Measurements from ENCODE around the gene RAD51B. TPM values are rescaled to one million over a fixed set of nuclear protein-coding genes. Genes with fewer than 3 reads are reported as not detected.
"Not testable (repeated sequence)": the region's sequence is repeated elsewhere in the genome, so short reads cannot be mapped to it uniquely, and the experiment has no call there.

The RAD51B gene
- total and polyA plus RNA-seq, 4 donors, result 2.5 to 95.0 (median 9.6) TPM

DNA sequence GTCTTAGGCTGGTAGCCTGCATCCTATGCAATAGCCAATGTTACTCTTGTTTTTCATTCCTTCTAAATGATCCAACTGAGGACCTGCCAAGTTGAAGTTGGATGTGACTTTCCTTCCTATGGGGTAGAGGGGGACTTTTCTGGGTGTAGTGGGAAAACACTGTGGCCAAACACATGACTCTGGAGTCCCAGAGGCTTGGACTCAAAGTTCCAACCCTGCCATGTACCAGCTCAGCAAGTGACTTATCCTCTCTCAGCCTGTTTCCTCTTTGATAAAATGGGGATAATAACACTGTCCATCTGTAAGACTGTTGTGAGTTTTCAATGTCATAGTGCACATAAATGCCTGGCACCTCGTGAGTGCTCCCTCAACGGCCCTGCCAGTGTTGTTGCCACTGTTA lies 876.3 kb downstream of the RAD51B start:
- peaks cover 2 to 16% (median 4%) of the 10 kb centered on the region in 5 donors for H3K4me1 ChIP-seq (ENCODE audit: control insufficient read depth in 5 of 5, insufficient read depth in 5 of 5, low read length in 5 of 5)
- no peaks in the 10 kb centered on the region for H3K36me3 ChIP-seq (ENCODE audit: control insufficient read depth in 4 of 4, insufficient read depth in 4 of 4, low read length in 4 of 4)
- ATAC-seq (ENCODE audit: insufficient read depth, low FRiP score), result no peak
- no peak for DNase-seq
- no peak overlapping the region for H3K4me3 ChIP-seq
- no peak overlapping the region for H3K9ac ChIP-seq (ENCODE audit: insufficient read depth in 1 of 2, low read length in 2 of 2)
- H3K9me3 ChIP-seq (ENCODE audit: control insufficient read depth in 4 of 4, insufficient read depth in 3 of 4, low read length in 3 of 4), result no peaks in the 10 kb centered on the region
- H3K27me3 ChIP-seq (ENCODE audit: control insufficient read depth in 3 of 3, insufficient read depth in 3 of 3, low read length in 2 of 3), result no peaks in the 10 kb centered on the region
- WGBS, 2 donors, result 77 to 88% methylated on average over 2 of the region's 2 CpGs
- peak overlapping the region in 1 of 2 donors; percentile 62 for H3K27ac ChIP-seq (ENCODE audit: low read depth in 1 of 2, low read length in 1 of 2)
- TF ChIP-seq, protein P1, sequence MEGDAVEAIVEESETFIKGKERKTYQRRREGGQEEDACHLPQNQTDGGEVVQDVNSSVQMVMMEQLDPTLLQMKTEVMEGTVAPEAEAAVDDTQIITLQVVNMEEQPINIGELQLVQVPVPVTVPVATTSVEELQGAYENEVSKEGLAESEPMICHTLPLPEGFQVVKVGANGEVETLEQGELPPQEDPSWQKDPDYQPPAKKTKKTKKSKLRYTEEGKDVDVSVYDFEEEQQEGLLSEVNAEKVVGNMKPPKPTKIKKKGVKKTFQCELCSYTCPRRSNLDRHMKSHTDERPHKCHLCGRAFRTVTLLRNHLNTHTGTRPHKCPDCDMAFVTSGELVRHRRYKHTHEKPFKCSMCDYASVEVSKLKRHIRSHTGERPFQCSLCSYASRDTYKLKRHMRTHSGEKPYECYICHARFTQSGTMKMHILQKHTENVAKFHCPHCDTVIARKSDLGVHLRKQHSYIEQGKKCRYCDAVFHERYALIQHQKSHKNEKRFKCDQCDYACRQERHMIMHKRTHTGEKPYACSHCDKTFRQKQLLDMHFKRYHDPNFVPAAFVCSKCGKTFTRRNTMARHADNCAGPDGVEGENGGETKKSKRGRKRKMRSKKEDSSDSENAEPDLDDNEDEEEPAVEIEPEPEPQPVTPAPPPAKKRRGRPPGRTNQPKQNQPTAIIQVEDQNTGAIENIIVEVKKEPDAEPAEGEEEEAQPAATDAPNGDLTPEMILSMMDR (IDR thresholded peaks at IDR 0.05; ENCODE audit: control extremely low read depth, extremely low read depth), result no peak

DNA sequence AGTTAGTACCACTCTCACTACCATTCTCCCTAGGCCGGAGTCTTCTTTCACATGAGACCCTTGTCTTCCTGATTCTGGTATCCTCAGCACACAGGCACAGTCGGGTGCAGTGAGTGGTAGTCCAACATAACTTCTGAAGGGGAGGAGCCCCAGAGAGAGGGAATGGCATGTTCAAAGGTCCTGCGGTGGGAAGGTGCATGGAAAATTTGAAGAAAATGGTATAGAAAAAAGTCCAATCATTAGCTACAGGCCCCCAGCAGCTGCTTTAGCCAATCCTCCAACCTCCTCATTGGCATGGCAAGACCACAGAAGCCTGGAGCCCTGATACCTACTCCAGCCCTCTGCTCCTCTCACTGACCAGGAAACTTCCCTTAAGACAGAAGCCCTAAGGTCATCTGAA lies 876.7 kb downstream of the RAD51B start:
- H3K4me3 ChIP-seq, result no peak overlapping the region
- H3K9me3 ChIP-seq (ENCODE audit: control insufficient read depth in 4 of 4, insufficient read depth in 3 of 4, low read length in 3 of 4), result no peaks in the 10 kb centered on the region
- no peak for ATAC-seq (ENCODE audit: insufficient read depth, low FRiP score)
- peaks cover 2 to 16% (median 4%) of the 10 kb centered on the region in 5 donors for H3K4me1 ChIP-seq (ENCODE audit: control insufficient read depth in 5 of 5, insufficient read depth in 5 of 5, low read length in 5 of 5)
- no peak for DNase-seq
- WGBS, 2 donors, result 96% methylated on average over 3 of the region's 3 CpGs
- H3K9ac ChIP-seq (ENCODE audit: insufficient read depth in 1 of 2, low read length in 2 of 2), result no peak overlapping the region
- H3K27ac ChIP-seq (ENCODE audit: low read depth in 1 of 2, low read length in 1 of 2), result no peak overlapping the region
- TF ChIP-seq, protein P1 (IDR thresholded peaks at IDR 0.05; ENCODE audit: control extremely low read depth, extremely low read depth), result no peak
- H3K36me3 ChIP-seq (ENCODE audit: control insufficient read depth in 4 of 4, insufficient read depth in 4 of 4, low read length in 4 of 4), result no peaks in the 10 kb centered on the region
- H3K27me3 ChIP-seq (ENCODE audit: control insufficient read depth in 3 of 3, insufficient read depth in 3 of 3, low read length in 2 of 3), result no peaks in the 10 kb centered on the region

DNA sequence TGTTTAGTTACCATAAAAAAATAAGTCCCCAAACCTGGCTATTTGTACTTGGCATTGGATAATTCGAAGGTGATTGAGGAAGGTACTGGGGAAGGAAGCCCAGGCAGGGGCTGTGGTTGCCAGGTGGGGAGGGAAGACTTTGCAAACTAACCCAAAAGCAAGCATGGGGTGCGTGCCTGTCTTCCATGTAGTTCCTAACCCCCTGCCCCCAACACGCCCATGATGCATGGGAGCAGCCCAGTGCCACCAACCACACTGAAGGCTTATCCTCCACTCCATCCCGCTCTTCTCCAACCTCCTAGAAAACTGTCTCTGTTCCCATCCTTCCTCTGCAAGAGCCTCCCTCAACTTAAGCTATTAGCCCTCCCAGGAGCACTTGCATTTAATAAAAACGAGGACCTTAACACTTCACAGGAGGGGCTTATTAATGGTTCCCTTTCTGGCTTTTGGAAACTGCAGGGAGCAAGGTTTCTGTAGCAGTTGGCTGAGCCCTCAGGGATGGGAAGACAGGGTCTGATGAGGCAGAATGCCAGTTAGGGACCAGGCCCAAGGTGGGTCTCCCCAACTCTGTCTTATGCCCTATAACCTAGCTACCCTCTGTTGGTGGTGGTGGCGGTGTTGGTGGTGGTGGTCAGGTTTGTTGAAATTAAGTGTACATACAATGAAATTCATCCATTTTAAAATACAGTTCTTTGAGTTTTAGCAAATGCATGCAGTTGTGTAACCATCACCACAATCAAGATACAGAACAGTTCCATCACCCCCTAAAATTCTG lies 877.3 kb downstream of the RAD51B start:
- TF ChIP-seq, protein P1 (IDR thresholded peaks at IDR 0.05; ENCODE audit: control extremely low read depth, extremely low read depth), result no peak
- DNase-seq (no peak), ATAC-seq (ENCODE audit: insufficient read depth, low FRiP score) (no peak)
- no peaks in the 10 kb centered on the region for H3K36me3 ChIP-seq (ENCODE audit: control insufficient read depth in 4 of 4, insufficient read depth in 4 of 4, low read length in 4 of 4)
- 97 to 98% methylated on average over 6 of the region's 6 CpGs for WGBS, 2 donors
- peaks cover 2 to 16% (median 4%) of the 10 kb centered on the region in 5 donors for H3K4me1 ChIP-seq (ENCODE audit: control insufficient read depth in 5 of 5, insufficient read depth in 5 of 5, low read length in 5 of 5)
- no peak overlapping the region for H3K4me3 ChIP-seq
- H3K9ac ChIP-seq (ENCODE audit: insufficient read depth in 1 of 2, low read length in 2 of 2), result no peak overlapping the region
- H3K27ac ChIP-seq (ENCODE audit: low read depth in 1 of 2, low read length in 1 of 2), result no peak overlapping the region
- H3K9me3 ChIP-seq (ENCODE audit: control insufficient read depth in 4 of 4, insufficient read depth in 3 of 4, low read length in 3 of 4), result no peaks in the 10 kb centered on the region
- H3K27me3 ChIP-seq (ENCODE audit: control insufficient read depth in 3 of 3, insufficient read depth in 3 of 3, low read length in 2 of 3), result no peaks in the 10 kb centered on the region

DNA sequence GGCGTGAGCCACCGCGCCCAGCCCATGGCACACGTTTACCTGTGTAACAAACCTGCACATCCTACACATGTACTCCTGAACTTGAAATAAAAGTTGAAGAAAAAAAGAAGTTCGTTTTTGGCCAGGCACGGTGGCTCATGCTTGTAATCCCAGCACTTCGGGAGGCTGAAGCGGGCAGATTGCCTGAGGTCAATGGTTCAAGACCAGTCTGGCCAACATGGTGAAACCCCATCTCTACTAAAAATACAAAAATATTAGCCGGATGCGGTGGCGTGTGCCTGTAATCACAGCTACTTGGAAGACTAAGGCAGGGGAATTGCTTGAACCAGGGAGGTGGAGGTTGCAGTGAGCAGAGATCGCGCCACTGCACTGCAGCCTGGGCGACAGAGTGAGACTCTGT lies 879.2 kb downstream of the RAD51B start:
- WGBS, 2 donors, result 95 to 96% methylated on average over 14 of the region's 14 CpGs
- DNase-seq; H3K27me3 ChIP-seq (ENCODE audit: control insufficient read depth in 3 of 3, insufficient read depth in 3 of 3, low read length in 2 of 3); H3K4me3 ChIP-seq; H3K9ac ChIP-seq (ENCODE audit: insufficient read depth in 1 of 2, low read length in 2 of 2); ATAC-seq (ENCODE audit: insufficient read depth, low FRiP score); H3K9me3 ChIP-seq (ENCODE audit: control insufficient read depth in 4 of 4, insufficient read depth in 3 of 4, low read length in 3 of 4); H3K36me3 ChIP-seq (ENCODE audit: control insufficient read depth in 4 of 4, insufficient read depth in 4 of 4, low read length in 4 of 4); H3K27ac ChIP-seq (ENCODE audit: low read depth in 1 of 2, low read length in 1 of 2): not testable (repeated sequence)
- H3K4me1 ChIP-seq (ENCODE audit: control insufficient read depth in 5 of 5, insufficient read depth in 5 of 5, low read length in 5 of 5), result peaks cover 0 to 10% (median 3%) of the 10 kb centered on the region in 5 donors
